ENCODE data around the gene TMCO4. TPM values are rescaled to one million over a fixed set of nuclear protein-coding genes. Genes with fewer than 3 reads are reported as not detected.
"Not testable (repeated sequence)": the region's sequence is repeated elsewhere in the genome, so short reads cannot be mapped to it uniquely, and the experiment has no call there.

Gene TMCO4
- total and polyA plus RNA-seq, 2 of the 8 experiments (the other 6 are each of a cell fraction or from before 2014, with no cell fraction given), result 3.0 to 3.1 TPM

GRCh38 chr1:19639228-19639627, 160.5 kb downstream of the TMCO4 start:
- not testable (repeated sequence) for H2BK15ac ChIP-seq (ENCODE audit: low read length); H2BK20ac ChIP-seq (ENCODE audit: low read length); H3K23ac ChIP-seq (ENCODE audit: insufficient read length); H3K9ac ChIP-seq (replicated peaks in 1 of 4; ENCODE audit: extremely low read depth in 1 of 4, low read depth in 3 of 4, low read length in 3 of 4); DNase-seq (ENCODE audit: low read depth in 1 of 2, low spot score in 2 of 2); H4K20me1 ChIP-seq (replicated peaks in 1 of 2; ENCODE audit: control insufficient read depth in 1 of 2, insufficient read depth in 2 of 2, low read length in 2 of 2); H4K5ac ChIP-seq (ENCODE audit: insufficient read length, low read depth, low read length); H2AFZ ChIP-seq (ENCODE audit: low read length); H4K8ac ChIP-seq (ENCODE audit: extremely low read depth, insufficient read depth, low read length); H2BK5ac ChIP-seq (ENCODE audit: low read depth, low read length); H3K14ac ChIP-seq (ENCODE audit: insufficient read length); H2BK120ac ChIP-seq (replicated peaks; ENCODE audit: low read depth, low read length); H3K18ac ChIP-seq (ENCODE audit: extremely low read depth, low read length); H3K79me1 ChIP-seq (ENCODE audit: low read depth, low read length); H3K4me2 ChIP-seq (ENCODE audit: insufficient read depth in 1 of 2, low read depth in 2 of 2, low read length in 2 of 2); H3K23me2 ChIP-seq (ENCODE audit: low read depth, low read length); H3K27ac ChIP-seq (ENCODE audit: low read depth, low read length); H3K56ac ChIP-seq (replicated peaks; ENCODE audit: insufficient read length, low read depth, low read length); H3K9me3 ChIP-seq (ENCODE audit: insufficient read depth in 2 of 2, low read depth in 1 of 2, low read length in 1 of 2); FAIRE-seq; H3K36me3 ChIP-seq (ENCODE audit: control insufficient read depth in 2 of 4, insufficient read depth in 4 of 4, low read length in 3 of 4); H2BK12ac ChIP-seq (ENCODE audit: low read depth, low read length); H3K4ac ChIP-seq (replicated peaks; ENCODE audit: insufficient read length, low read depth, low read length); H3K4me3 ChIP-seq (ENCODE audit: extremely low read depth in 1 of 4, insufficient read depth in 2 of 4, low read depth in 3 of 4, low read length in 4 of 4); H3K79me2 ChIP-seq (ENCODE audit: control insufficient read depth in 1 of 2, insufficient read depth in 2 of 2, low read length in 2 of 2); H4K91ac ChIP-seq (replicated peaks; ENCODE audit: insufficient read length, low read length); H2AK5ac ChIP-seq (ENCODE audit: low read depth, low read length)
- 65% methylated on average over 10 of the region's 10 CpGs; no CpG with 5 or more reads in 1 of the 2 experiments for WGBS, 2 experiments (ENCODE audit: extremely low coverage in 1 of 2, insufficient coverage in 1 of 2, insufficient read length in 1 of 2, insufficient replicate concordance in 2 of 2, low coverage in 1 of 2, low lambda C conversion rate in 2 of 2, missing lambda C conversion rate in 1 of 2)
- POLR2A ChIA-PET (ENCODE audit: partially characterized antibody), result interaction anchor here (0.6 kb wide), 1 partner anchor 14 kb away, joined by 3 read pairs; no protein-coding TSS in a partner anchor
- CTCF ChIA-PET (ENCODE audit: partially characterized antibody), result interaction anchor here (0.9 to 7.2 kb wide), 13 partner anchors 9 to 228 kb away, joined by 3 to 63 read pairs (median 5); no protein-coding TSS in a partner anchor
- Histone ChIP-seq H3K27me3 (replicated peaks in 1 of 4; ENCODE audit: control insufficient read depth in 3 of 4, extremely low read depth in 1 of 4, insufficient read depth in 3 of 4, low read length in 3 of 4) (peaks cover 17 to 29% (median 20%) of the 10 kb centered on the region in 4 experiments), H3K4me1 (replicated peaks in 1 of 4; ENCODE audit: control insufficient read depth in 3 of 4, insufficient read depth in 4 of 4, low read length in 3 of 4) (peaks cover 5 to 10% (median 6%) of the 10 kb centered on the region in 4 experiments)
- peak in 2 of 3 experiments; percentile 5 to 36; a peak in 2 of 4 replicates for TF ChIP-seq CTCF (IDR thresholded peaks at IDR 0.05; ENCODE audit: control extremely low read depth in 1 of 3, insufficient read depth in 1 of 3, low read depth in 1 of 3, low read length in 3 of 3)

Measured in H1 (cell line).